ENCODE results near the gene RPS6KA3. TPM values are rescaled to one million over a fixed set of nuclear protein-coding genes. Genes with fewer than 3 reads are reported as not detected.

The RPS6KA3 gene
- total and polyA plus RNA-seq, 2 of the 8 experiments (the other 6 are each of a cell fraction or from before 2014, with no cell fraction given): 7.1 to 13.0 TPM

DNA sequence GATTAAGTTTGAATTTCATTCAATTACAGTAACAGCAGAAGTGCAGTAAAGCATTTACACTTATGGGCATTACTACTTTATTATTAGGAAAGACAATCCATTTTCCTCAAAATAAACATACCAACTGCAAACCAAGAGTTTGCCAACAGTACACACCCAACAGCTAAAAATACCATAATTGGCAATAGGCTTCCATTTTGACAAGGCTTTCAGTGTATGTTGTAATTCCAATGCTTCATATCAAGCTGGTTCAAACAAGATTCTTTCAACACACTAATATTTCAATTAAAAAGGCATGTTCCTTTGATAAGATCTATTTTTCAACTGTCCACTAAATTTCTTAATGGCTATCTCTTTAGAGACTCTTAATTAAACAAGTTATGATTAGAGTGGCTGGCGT is 137.2 kb downstream of the RPS6KA3 start:
- DNase-seq (ENCODE audit: low read depth in 1 of 2, low spot score in 2 of 2) (no peak), FAIRE-seq (no peak)
- Histone ChIP-seq H2BK15ac (ENCODE audit: low read length) (no peak overlapping the region), H2AK5ac (ENCODE audit: low read depth, low read length) (no peak overlapping the region), H2AFZ (ENCODE audit: low read length) (no peak overlapping the region), H4K20me1 (replicated peaks in 1 of 2; ENCODE audit: control insufficient read depth in 1 of 2, insufficient read depth in 2 of 2, low read length in 2 of 2) (no peaks in the 10 kb centered on the region), H3K23ac (ENCODE audit: insufficient read length) (no peak overlapping the region), H4K8ac (ENCODE audit: extremely low read depth, insufficient read depth, low read length) (no peak overlapping the region), H3K9me3 (ENCODE audit: insufficient read depth in 2 of 2, low read depth in 1 of 2, low read length in 1 of 2) (no peaks in the 10 kb centered on the region), H3K27me3 (replicated peaks in 1 of 4; ENCODE audit: control insufficient read depth in 3 of 4, extremely low read depth in 1 of 4, insufficient read depth in 3 of 4, low read length in 3 of 4) (no peaks in the 10 kb centered on the region), H2BK5ac (ENCODE audit: low read depth, low read length) (no peak overlapping the region), H3K4me1 (replicated peaks in 1 of 4; ENCODE audit: control insufficient read depth in 3 of 4, insufficient read depth in 4 of 4, low read length in 3 of 4) (no peaks in the 10 kb centered on the region), H4K91ac (replicated peaks; ENCODE audit: insufficient read length, low read length) (no peak overlapping the region), H3K23me2 (ENCODE audit: low read depth, low read length) (no peaks in the 10 kb centered on the region), H3K79me1 (ENCODE audit: low read depth, low read length) (no peaks in the 10 kb centered on the region), H3K36me3 (ENCODE audit: control insufficient read depth in 2 of 4, insufficient read depth in 4 of 4, low read length in 3 of 4) (peaks cover 0 to 52% (median 16%) of the 10 kb centered on the region in 4 experiments; a peak in 6 of 8 replicates), H3K79me2 (ENCODE audit: control insufficient read depth in 1 of 2, insufficient read depth in 2 of 2, low read length in 2 of 2) (no peaks in the 10 kb centered on the region), H4K5ac (ENCODE audit: insufficient read length, low read depth, low read length) (no peak overlapping the region), H2BK120ac (replicated peaks; ENCODE audit: low read depth, low read length) (no peak overlapping the region), H3K14ac (ENCODE audit: insufficient read length) (no peak overlapping the region), H3K27ac (ENCODE audit: low read depth, low read length) (no peak overlapping the region), H3K9ac (replicated peaks in 1 of 4; ENCODE audit: extremely low read depth in 1 of 4, low read depth in 3 of 4, low read length in 3 of 4) (no peak overlapping the region), H3K18ac (ENCODE audit: extremely low read depth, low read length) (no peak overlapping the region), H3K56ac (replicated peaks; ENCODE audit: insufficient read length, low read depth, low read length) (no peak overlapping the region), H3K4ac (replicated peaks; ENCODE audit: insufficient read length, low read depth, low read length) (no peak overlapping the region), H3K4me2 (ENCODE audit: insufficient read depth in 1 of 2, low read depth in 2 of 2, low read length in 2 of 2) (no peak overlapping the region), H2BK12ac (ENCODE audit: low read depth, low read length) (no peak overlapping the region), H2BK20ac (ENCODE audit: low read length) (no peak overlapping the region), H3K4me3 (ENCODE audit: extremely low read depth in 1 of 4, insufficient read depth in 2 of 4, low read depth in 3 of 4, low read length in 4 of 4) (no peak overlapping the region)
- CTCF ChIA-PET (ENCODE audit: partially characterized antibody): no interaction called here
- POLR2A ChIA-PET (ENCODE audit: partially characterized antibody): no interaction called here
- WGBS, 2 experiments (ENCODE audit: extremely low coverage in 1 of 2, insufficient coverage in 1 of 2, insufficient read length in 1 of 2, insufficient replicate concordance in 2 of 2, low coverage in 1 of 2, low lambda C conversion rate in 2 of 2, missing lambda C conversion rate in 1 of 2): 78% methylated on average over 1 of the region's 1 CpG; no CpG with 5 or more reads in 1 of the 2 experiments
- TF ChIP-seq TBP (IDR thresholded peaks at IDR 0.05; ENCODE audit: low read depth, low read length) (no peak), TCF12 (IDR thresholded peaks at IDR 0.05; ENCODE audit: low read depth, low read length) (no peak), CHD1 (IDR thresholded peaks at IDR 0.05; ENCODE audit: low read depth, low read length) (no peak), SP2 (IDR thresholded peaks at IDR 0.05; ENCODE audit: low read length) (no peak), HDAC6 (IDR thresholded peaks at IDR 0.05; ENCODE audit: low read depth, low read length) (no peak), RNF2 (IDR thresholded peaks at IDR 0.05; ENCODE audit: borderline replicate concordance, low read depth, low read length, missing control alignments, poor library complexity, severe bottlenecking) (no peak), BRCA1 (IDR thresholded peaks at IDR 0.05; ENCODE audit: low read depth, low read length) (no peak), CHD2 (IDR thresholded peaks at IDR 0.05; ENCODE audit: low read length) (no peak), BCL11A (IDR thresholded peaks at IDR 0.05; ENCODE audit: low read depth in 2 of 2, low read length in 2 of 2) (no peak), TEAD4 (IDR thresholded peaks at IDR 0.05; ENCODE audit: low read depth, low read length) (no peak), CEBPB (IDR thresholded peaks at IDR 0.05; ENCODE audit: low read depth, low read length) (no peak)
- TF ChIP-seq, protein P1, sequence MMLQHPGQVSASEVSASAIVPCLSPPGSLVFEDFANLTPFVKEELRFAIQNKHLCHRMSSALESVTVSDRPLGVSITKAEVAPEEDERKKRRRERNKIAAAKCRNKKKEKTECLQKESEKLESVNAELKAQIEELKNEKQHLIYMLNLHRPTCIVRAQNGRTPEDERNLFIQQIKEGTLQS (IDR thresholded peaks at IDR 0.05; ENCODE audit: insufficient read depth, low read depth, low read length): no peak
